Left renal cortex interstitium (tissue), 4 donors: ENCODE measurements around the gene EXOC3L4. TPM values are rescaled to one million over a fixed set of nuclear protein-coding genes. Genes with fewer than 3 reads are reported as not detected.
"Not testable (repeated sequence)": the region's sequence is repeated elsewhere in the genome, so short reads cannot be mapped to it uniquely, and the experiment has no call there.

Source experiments
- DNase-seq, 4 donors: peaks; one replicate each; pipeline ENCODE4 v3.0.0-alpha.2; 2013; ENCODE audit warnings: low read depth in 4 of 4, low spot score in 2 of 4, missing footprints in 1 of 4
- polyA plus RNA-seq, 4 donors: library from polyadenylated mRNA; unstranded; fragments of 120-200 nt; gene quantifications; one replicate each; pipeline ENCODE4 v1.2.1, GENCODE V29; 2013; ENCODE audit not compliant: insufficient read length in 4 of 4

The EXOC3L4 gene
- polyA plus RNA-seq, 4 donors, result 2.5 to 5.8 (median 3.9) TPM

GRCh38 chr14:103103461-103104388 is 9.2 kb downstream of the EXOC3L4 start:
- DNase-seq, result no peak

- no peak for DNase-seq
These were observed 9.8 kb downstream of the EXOC3L4 start for GRCh38 chr14:103104389-103104653.

DNA sequence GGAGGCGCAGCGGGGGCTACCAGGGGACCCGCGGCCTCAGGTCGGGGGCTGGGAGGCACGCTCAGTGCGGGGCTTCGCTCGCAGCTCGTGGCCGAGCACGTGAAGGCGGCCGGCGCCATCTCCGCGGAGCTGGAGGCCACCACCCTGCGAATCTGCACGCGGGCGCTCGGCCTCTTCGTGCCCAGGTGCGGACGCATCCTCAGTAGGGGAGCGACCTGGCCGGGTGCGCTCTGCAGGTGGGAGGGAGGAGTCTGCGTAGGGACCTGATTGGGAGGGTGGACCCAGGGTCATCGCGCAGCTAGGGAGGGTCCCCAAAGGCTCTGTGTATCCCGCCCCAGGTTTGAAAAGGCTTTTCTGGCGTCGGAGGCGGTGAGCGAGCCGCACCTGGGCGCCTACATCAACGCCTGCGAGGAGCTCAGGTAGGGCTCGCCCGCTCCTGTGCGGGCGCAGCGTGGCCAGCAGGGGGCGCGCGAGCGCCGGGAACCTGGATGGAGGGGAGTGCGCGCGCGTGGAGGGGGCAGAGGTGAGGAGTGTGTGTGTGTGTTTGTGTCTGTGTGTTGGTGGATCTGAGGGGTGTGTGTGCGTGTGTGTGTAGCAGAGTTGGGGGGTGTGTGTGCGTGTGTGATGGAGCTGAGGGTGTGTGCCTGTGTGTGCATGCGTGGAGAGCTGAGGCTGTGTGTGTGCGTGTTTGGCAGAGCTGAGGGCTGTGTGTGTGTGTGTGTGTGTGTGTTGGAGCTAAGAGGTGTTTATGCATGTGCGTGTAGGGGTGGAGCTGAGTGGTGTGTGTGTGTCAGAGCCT is 10.3 kb downstream of the EXOC3L4 start:
- DNase-seq, result no peak

- DNase-seq, result no peak
These were observed 11.1 kb downstream of the EXOC3L4 start for GRCh38 chr14:103105580-103106150.

- DNase-seq, result no peak
These were observed 12.9 kb downstream of the EXOC3L4 start for GRCh38 chr14:103107455-103107854.

DNA sequence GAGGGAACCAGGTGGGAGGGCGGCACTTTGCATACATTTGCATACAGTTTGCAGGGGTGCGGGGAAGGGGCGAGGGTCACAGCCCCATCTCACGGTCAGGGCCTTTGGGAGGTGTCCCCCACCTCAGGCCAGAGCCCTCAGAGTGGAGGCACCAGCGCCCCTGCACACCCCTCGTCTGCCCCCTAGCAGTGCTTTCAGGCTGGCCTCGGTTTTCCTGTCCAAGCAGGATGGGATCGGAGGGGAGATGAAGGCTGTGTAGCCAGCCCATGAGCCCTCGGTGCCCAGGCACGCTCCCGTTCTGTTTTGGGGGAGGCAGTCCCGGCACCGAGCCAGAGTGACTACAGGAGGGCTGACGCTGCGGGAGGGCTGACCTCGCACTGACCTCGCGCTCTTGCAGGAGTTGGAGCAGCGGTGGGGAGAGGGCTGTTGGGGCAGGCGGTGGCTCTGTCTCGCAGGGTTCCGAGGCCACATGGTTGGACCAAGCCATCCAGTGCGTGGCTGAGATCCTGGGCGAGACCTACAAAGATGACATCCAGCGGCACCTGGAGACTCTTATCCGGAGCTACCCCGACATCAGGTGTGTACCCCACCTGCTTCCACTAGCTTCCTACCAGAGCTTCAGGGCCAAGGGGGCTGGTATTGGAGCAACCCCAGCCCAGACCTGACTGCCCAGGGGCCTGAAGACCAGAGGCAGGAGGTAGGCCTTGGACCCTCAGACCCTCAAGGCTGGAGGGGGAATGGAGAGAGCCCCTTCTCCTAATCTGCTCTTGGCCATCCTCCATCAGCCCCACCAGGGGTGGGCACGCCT is 13.6 kb downstream of the EXOC3L4 start:
- DNase-seq, result no peak

DNA sequence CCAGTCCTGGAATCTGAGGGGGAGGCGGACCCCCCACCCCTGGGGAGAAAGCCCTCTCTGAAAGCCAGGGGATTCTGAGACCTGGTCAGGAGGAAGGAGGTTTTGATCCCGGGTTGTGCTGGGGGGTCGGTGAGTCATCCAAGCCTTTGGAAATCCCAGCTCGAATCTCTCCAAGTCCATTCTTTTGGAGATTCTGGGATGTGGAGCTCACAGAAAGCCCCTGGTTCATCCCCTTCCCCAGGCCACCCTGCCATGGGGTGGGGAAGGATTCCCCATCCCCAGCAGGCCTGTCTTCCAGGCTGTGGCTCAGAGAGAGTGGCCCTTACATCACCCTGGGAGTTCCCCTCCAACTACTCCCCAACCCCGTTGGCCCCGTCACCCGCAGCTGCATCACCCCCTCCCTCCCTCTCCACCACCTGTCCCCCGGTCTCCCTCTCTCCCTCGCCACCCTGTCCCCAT is 14.3 kb downstream of the EXOC3L4 start:
- no peak for DNase-seq

DNA sequence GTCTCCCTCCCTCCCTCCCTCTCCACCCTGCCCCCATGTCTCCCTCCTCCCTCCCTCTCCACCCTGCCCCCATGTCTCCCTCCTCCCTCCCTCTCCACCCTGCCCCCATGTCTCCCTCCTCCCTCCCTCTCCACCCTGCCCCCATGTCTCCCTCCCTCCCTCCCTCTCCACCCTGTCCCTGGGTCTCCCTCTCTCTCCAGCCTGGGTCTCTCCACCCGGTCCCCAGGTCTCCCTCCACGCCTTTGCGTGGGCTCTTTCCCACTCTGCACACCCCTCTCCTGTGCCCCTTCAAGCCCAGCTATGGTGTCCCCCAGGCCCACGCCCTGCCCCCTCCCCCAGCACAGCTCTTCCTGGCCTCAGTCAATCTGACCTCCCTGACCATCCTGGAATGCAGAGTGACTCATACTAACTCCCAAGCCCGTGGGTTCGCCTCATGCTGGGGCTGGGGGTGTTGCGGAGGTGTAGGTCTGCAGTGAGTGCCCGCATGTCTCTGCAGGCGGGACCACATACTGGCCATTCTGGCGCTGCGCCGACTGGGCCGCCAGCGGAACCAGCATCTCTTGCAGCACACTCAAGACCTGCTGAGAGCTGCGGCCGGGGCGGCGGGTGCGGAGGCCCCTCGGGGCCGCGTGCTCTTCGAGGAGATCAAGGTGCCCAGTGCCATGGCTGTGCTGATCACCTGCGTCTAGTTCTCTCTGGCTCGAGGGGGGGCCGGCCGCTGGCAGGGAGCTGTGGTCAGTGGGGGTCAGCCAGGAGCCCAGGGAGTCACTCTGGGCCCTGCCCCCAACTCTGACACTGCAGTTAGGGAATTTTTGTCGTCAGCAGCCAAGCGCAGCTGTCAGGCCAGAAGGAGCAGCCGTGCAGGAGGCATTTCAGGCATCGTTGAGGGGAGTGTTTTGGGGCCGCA is 15.3 kb downstream of the EXOC3L4 start:
- no peak for DNase-seq

GRCh38 chr14:103110681-103111231 is 16.2 kb downstream of the EXOC3L4 start:
- no peak for DNase-seq

- no peak for DNase-seq
These were observed 16.8 kb downstream of the EXOC3L4 start for GRCh38 chr14:103111232-103111868.

GRCh38 chr14:103112400-103113243 is 18.1 kb downstream of the EXOC3L4 start:
- DNase-seq, result no peak

DNA sequence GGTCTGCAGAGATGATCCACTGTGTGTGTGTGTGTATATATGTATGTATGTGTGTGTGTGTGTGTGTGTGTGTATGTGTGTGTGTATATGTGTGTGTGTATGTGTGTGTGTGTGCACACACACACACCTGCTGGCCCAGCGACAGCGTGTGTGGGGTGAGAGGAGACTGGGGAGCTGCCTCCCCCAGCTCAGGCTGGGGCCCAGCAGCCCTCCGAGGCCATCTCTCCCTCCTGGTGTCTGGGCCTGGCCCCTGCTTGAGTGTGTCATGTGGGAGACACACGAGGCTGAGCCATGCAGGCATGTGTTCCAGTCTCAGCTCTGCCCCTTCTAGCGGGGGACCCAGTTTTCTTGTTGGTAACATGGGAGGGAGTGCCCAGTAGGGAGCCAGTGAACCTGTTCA is 18.8 kb downstream of the EXOC3L4 start:
- DNase-seq, result no peak

DNA sequence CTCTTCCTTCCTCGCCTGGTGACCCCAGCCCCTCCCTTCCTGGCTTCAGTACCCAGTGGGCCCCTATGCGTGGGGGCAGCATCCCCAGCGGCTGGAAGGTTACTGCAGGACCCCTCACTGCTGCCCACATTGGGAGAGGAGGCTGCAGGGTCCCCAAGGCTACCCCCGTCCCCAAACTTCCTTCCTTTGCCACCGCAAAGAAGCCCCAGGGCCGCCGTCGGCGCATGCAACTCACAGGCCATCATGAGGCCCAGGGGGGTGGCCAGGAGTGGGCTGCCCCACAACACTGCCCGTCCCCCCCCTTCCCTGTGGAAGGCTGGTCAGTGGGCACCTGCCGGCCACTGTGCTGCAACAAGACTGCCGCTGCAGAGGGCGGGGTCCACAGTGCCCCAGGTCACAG is 19.2 kb downstream of the EXOC3L4 start:
- DNase-seq, result no peak

- not testable (repeated sequence) for DNase-seq
These were observed 20.7 kb downstream of the EXOC3L4 start for GRCh38 chr14:103115086-103115679.

DNA sequence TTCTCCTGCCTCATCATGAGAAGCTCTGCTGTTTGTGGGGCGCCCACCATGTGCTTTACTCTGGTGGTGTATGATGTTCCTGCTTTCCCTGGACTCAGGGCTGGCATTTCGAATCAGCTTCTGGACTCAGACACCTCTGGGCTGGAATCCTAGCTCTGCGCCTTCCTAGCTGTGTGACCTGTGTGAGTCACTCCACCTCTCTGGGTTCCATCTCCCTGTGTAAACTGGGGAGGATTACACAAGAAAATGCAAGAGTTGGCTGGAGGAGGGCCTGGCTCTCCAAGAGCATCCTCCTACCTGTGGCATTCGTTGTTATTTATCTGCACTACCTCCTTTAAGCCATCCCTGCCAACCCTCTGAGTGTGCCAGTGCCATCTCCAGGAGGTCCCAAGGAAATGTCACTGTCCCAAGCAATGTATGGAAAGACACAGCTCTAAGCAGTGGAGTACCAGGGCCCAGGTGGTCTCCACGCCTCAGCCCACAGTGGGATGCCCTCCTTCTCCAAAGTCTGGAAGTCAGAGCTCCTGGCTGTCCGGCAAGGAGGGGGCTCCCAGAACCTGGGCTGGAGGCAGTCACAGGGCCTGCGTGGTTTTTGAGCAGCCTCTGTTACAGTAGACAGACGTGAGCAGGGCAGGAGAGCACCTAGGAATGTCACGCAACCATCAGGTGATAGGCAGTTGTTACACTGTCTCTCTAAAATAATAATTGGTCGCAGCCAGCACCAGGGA is 21.5 kb downstream of the EXOC3L4 start:
- no peak for DNase-seq

DNA sequence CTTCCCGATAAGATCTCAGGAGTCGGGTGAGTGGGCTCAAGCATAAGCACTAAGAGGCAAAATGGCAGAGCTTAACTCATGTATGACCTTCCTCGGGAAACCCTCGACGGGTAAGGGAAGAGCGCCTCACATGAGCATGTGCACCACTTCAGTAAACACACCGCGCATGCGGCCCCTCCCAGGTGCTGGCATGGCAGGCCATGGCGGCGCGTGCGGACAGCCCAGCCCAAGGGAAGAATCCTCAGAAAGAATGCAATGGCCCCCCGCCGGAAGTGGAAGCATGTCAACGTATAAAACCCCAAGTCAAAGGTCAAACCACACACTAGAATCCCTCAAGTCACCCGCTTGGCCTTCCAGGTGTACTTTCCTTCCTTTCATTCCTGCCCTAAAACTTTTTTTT is 22.1 kb downstream of the EXOC3L4 start:
- no peak for DNase-seq

DNA sequence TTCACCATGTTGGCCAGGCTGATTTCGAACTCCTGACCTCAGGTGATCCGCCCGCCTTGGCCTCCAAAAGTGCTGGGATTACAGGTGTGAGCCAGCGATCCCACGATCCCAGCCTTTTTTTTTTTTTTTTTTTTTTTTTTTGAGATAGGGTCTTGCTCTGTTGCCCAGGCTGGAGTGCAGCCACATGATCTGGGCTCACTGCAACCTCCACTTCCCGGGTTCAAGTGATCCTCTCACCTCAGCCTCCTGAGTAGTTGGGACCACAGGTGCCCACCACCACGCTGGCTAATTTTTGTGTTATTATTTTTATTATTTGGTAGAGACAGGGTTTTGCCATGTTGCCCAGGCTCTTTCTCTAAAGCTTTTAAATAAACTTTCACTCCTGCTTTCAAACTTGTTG is 23.0 kb downstream of the EXOC3L4 start:
- not testable (repeated sequence) for DNase-seq
